ENCODE measurements around the gene RP2. TPM values are rescaled to one million over a fixed set of nuclear protein-coding genes. Genes with fewer than 3 reads are reported as not detected.

Gene RP2
- polyA plus RNA-seq (2013, experiment 1 of 2; ENCODE audit: insufficient read length) = 17.4 TPM
- polyA plus RNA-seq (2013, experiment 2 of 2; ENCODE audit: insufficient read length) = 14.7 TPM

GRCh38 chrX:46836701-46837557 is at the start of gene RP2:
TSS of gene RP2 (plus strand) at chrX:46837043. CDS start at chrX:46837101, 58 bp downstream.
- peak; percentile 96 for DNase-seq

GRCh38 chrX:46788902-46789301 is 47.9 kb upstream of the RP2 start:
- peak; percentile 54 for DNase-seq

- DNase-seq = peak; percentile 93
Measured at GRCh38 chrX:46791927-46792809, 44.7 kb upstream of the RP2 start.

- no peak for DNase-seq
Measured at GRCh38 chrX:46792810-46793188, 44.0 kb upstream of the RP2 start.

- no peak for DNase-seq
Measured at GRCh38 chrX:46793386-46794143, 43.3 kb upstream of the RP2 start.

GRCh38 chrX:46796574-46797191 is 40.2 kb upstream of the RP2 start:
- peak; percentile 65 for DNase-seq

- DNase-seq = no peak
Measured at GRCh38 chrX:46803140-46803539, 33.7 kb upstream of the RP2 start.

GRCh38 chrX:46805270-46805669 is 31.6 kb upstream of the RP2 start:
- DNase-seq = no peak

GRCh38 chrX:46811121-46811520 is 25.7 kb upstream of the RP2 start:
- no peak for DNase-seq

GRCh38 chrX:46812445-46812844 is 24.4 kb upstream of the RP2 start:
- no peak for DNase-seq

- DNase-seq = no peak
Measured at GRCh38 chrX:46814966-46815365, 21.9 kb upstream of the RP2 start.

- DNase-seq = peak; percentile 77
Measured at GRCh38 chrX:46819136-46819535, 17.7 kb upstream of the RP2 start.

GRCh38 chrX:46820391-46821100 is 16.3 kb upstream of the RP2 start:
- no peak for DNase-seq

- no peak for DNase-seq
Measured at GRCh38 chrX:46823481-46823880, 13.4 kb upstream of the RP2 start.

GRCh38 chrX:46831765-46832327 is 5.0 kb upstream of the RP2 start:
- peak; percentile 25 for DNase-seq

- peak; percentile 30 for DNase-seq
Measured at GRCh38 chrX:46837558-46838485, 979 bp downstream of the RP2 start.

- DNase-seq = no peak
Measured at GRCh38 chrX:46838486-46838870, 1.6 kb downstream of the RP2 start.

GRCh38 chrX:46838974-46839480 is 2.2 kb downstream of the RP2 start:
- DNase-seq = peak; percentile 60

GRCh38 chrX:46840946-46841345 is 4.1 kb downstream of the RP2 start:
- no peak for DNase-seq

GRCh38 chrX:46841346-46841745 is 4.5 kb downstream of the RP2 start:
- DNase-seq = peak; percentile 26

All from fibroblast of skin of back (primary cell).